Dendritic cell treated with granulocyte-macrophage colony-stimulating factor and Interleukin-4, amounts not matched to agents 40 ng/mL and 50 ng/mL, for 4 days (primary cell): ENCODE results near the gene SPTBN1.

Experiments used
- H3K27ac Mint-ChIP-seq: one replicate; pipeline ENCODE4 v1.8.0; 2022; ENCODE audit warnings: mild to moderate bottlenecking, mixed read lengths
- H3K27me3 Mint-ChIP-seq: one replicate; pipeline ENCODE4 v1.8.0; 2022; ENCODE audit warnings: mild to moderate bottlenecking, mixed read lengths
- H3K36me3 Mint-ChIP-seq: one replicate; pipeline ENCODE4 v1.8.0; 2022; ENCODE audit warnings: low read depth, mixed read lengths
- H3K4me1 Mint-ChIP-seq: one replicate; pipeline ENCODE4 v1.8.0; 2022; ENCODE audit warnings: low read depth, mixed read lengths
- H3K4me3 Mint-ChIP-seq: one replicate; pipeline ENCODE4 v1.8.0; 2022; ENCODE audit warnings: mild to moderate bottlenecking, moderate library complexity, mixed read lengths
- H3K9me3 Mint-ChIP-seq: one replicate; pipeline ENCODE4 v1.8.0; 2022; ENCODE audit warnings: mixed read lengths
- intact Hi-C: fragments of 100-400 bp; cut with micrococcal nuclease; formaldehyde crosslinking; loops from one replicate; pipeline ENCODE4 v1.15.0; 2022

Gene SPTBN1

DNA sequence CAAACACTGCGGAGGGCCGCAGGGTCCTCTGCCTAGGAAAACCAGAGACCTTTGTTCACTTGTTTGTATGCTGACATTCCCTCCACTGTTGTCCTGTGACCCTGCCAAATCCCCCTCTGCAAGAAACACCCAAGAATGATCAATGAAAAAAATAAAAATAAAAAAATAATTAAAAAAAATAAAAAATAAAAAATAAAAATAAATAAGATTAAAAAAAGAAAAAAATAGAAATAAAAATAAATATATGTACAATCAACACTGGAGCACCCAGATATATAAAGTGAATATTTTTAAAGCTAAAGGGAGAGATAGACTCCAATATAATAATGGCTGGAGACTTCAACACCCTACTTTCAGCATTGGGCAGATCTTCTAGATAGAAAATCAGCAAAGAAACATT lies 243.5 kb downstream of the SPTBN1 start:
- no peaks in the 10 kb centered on the region for H3K9me3 Mint-ChIP-seq
- no peaks in the 10 kb centered on the region for H3K4me1 Mint-ChIP-seq
- no peak overlapping the region for H3K27ac Mint-ChIP-seq
- no peak overlapping the region for H3K4me3 Mint-ChIP-seq
- H3K27me3 Mint-ChIP-seq, result peaks cover 8% of the 10 kb centered on the region
- no peaks in the 10 kb centered on the region for H3K36me3 Mint-ChIP-seq
- intact Hi-C loops, result no loop called here

DNA sequence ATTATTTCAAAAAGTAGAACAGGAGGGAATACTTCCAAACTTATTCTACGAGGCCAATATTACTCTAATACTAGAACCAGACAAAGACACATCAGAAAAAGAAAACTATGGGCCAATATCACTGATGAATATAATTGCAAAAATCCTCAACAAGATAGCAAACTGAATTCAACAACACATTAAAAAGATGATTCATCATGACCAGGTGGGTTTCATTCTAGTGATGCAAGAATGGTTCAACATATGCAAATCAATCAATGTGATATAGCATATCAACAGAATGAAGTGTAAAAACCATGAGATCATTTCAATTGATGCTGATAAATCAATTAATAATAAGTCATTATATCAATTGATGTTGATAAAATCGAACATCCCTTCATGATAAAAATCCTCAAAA lies 244.9 kb downstream of the SPTBN1 start:
- Mint-ChIP-seq H3K4me3 (no peak overlapping the region), H3K9me3 (no peaks in the 10 kb centered on the region)

DNA sequence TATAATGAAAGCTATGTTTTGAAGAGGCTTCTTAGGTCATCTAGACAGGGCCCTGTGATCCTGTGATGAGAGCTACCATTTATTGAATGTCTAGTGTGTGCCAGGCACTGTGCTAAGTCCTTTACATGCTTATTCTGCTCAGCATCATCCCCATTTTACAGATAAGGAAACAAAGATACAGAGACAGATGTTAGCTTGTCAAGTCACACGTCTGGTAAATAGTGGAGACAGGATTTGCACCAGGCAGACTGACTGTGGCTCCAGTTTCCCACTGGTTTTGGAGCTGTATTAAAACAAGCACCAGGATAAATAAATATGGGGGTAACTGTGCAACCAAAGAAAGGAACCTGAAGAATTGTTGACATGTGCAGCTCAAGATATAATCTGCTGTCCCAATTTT lies 248.1 kb downstream of the SPTBN1 start:
- H3K36me3 Mint-ChIP-seq, result no peaks in the 10 kb centered on the region
- intact Hi-C loops, result loop anchor here (1.0 to 2.0 kb wide), 2 partner anchors 39 to 182 kb away; no protein-coding TSS in a partner anchor
- H3K27me3 Mint-ChIP-seq, result peaks cover 25% of the 10 kb centered on the region
- no peak overlapping the region for H3K4me3 Mint-ChIP-seq
- no peaks in the 10 kb centered on the region for H3K9me3 Mint-ChIP-seq
- H3K27ac Mint-ChIP-seq, result no peak overlapping the region
- H3K4me1 Mint-ChIP-seq, result peaks cover 9% of the 10 kb centered on the region

More for the DNA sequence above, 244.9 kb downstream of the SPTBN1 start:
- Mint-ChIP-seq H3K27me3 (peaks cover 8% of the 10 kb centered on the region), H3K4me1 (no peaks in the 10 kb centered on the region), H3K36me3 (no peaks in the 10 kb centered on the region), H3K27ac (no peak overlapping the region)
- intact Hi-C loops, result no loop called here

- Mint-ChIP-seq H3K4me3 (no peak overlapping the region), H3K36me3 (no peaks in the 10 kb centered on the region), H3K4me1 (peaks cover 15% of the 10 kb centered on the region)
Measured at GRCh38 chr2:54704688-54705605, 248.8 kb downstream of the SPTBN1 start.

DNA sequence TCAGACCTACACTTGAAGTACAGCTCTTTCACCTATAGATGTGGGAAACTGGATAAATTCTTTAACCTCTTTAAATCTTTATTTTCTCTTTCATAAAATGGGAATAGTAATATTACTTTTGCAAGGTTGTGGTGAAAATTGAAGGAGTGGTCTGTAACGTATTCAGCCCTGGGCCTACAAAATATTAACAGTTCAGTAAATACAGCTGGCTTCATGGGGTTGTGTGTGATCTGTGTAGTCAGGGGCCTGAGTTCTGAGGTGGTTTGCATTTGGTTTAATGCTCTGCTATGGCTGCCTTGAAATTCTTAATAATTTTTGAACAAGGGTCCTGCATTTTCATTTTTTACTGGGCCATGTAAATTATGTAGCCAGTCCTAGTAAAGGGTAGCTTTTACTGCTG lies 250.5 kb downstream of the SPTBN1 start:
- peaks cover 36% of the 10 kb centered on the region for H3K27me3 Mint-ChIP-seq
- H3K27ac Mint-ChIP-seq, result no peak overlapping the region
- H3K4me3 Mint-ChIP-seq, result no peak overlapping the region
- no peaks in the 10 kb centered on the region for H3K9me3 Mint-ChIP-seq
- H3K36me3 Mint-ChIP-seq, result no peaks in the 10 kb centered on the region
- intact Hi-C loops, result loop anchor here (5.0 kb wide), 2 partner anchors 131 to 599 kb away; no protein-coding TSS in a partner anchor
- H3K4me1 Mint-ChIP-seq, result peaks cover 15% of the 10 kb centered on the region

More at GRCh38 chr2:54704688-54705605, 248.8 kb downstream of the SPTBN1 start:
- Mint-ChIP-seq H3K9me3 (no peaks in the 10 kb centered on the region), H3K27ac (no peak overlapping the region), H3K27me3 (peaks cover 32% of the 10 kb centered on the region)
- intact Hi-C loops, result loop anchor here (1.0 to 5.0 kb wide), 5 partner anchors 40 to 598 kb away; no protein-coding TSS in a partner anchor

DNA sequence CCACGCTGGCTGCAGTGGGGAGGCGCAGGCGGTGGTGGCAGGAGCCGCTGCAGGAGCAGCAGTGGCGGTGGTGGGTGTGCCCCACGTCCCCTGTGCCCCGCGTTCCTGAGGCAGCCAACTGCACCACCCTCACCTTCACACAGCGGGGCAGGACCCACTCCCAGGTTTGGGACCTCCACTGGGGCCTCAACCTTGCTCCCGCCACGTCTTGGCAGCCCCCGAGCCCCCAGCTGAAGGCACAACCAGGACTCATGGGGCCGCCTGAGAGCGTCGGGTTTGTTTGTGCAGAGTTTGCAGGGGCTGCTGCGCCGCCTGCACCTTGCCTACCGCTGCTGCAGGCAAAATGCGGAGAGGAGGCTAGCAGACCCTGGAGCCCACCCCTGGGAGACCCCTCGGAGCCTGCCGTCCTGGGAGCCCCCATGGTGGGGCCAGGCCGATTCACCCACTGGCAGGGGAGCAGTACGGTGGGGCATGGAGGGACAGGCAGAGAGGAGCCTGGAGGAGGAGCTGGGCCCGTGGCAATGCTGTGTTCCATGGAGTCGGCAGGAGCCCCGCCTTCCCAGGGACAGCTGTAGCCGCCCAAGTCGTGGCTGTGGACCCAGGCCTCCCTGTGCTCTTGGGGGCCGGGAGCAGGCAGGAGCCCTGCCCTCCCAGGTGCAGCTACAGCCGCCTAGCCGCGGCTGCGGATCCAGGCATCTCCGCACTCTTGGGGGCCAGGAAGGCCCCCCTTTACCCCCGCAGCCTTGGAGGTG lies 252.6 kb downstream of the SPTBN1 start:
- H3K4me1 Mint-ChIP-seq, result peaks cover 15% of the 10 kb centered on the region
- peak overlapping the region; percentile 76 for H3K4me3 Mint-ChIP-seq
- intact Hi-C loops, result loop anchor here (5.0 kb wide), 2 partner anchors 129 to 601 kb away; no protein-coding TSS in a partner anchor
- peaks cover 34% of the 10 kb centered on the region for H3K27me3 Mint-ChIP-seq
- peak overlapping the region; percentile 61 for H3K27ac Mint-ChIP-seq
- H3K36me3 Mint-ChIP-seq, result no peaks in the 10 kb centered on the region
- no peaks in the 10 kb centered on the region for H3K9me3 Mint-ChIP-seq

- H3K27ac Mint-ChIP-seq, result peak overlapping the region; percentile 61
- intact Hi-C loops, result loop anchor here (5.0 kb wide), 2 partner anchors 128 to 602 kb away; no protein-coding TSS in a partner anchor
- peaks cover 15% of the 10 kb centered on the region for H3K4me1 Mint-ChIP-seq
- H3K9me3 Mint-ChIP-seq, result no peaks in the 10 kb centered on the region
- H3K36me3 Mint-ChIP-seq, result no peaks in the 10 kb centered on the region
- H3K27me3 Mint-ChIP-seq, result peaks cover 34% of the 10 kb centered on the region
- H3K4me3 Mint-ChIP-seq, result peak overlapping the region; percentile 76
Measured at GRCh38 chr2:54709336-54709809, 253.2 kb downstream of the SPTBN1 start.

GRCh38 chr2:54710216-54710615 lies 254.1 kb downstream of the SPTBN1 start:
- Mint-ChIP-seq H3K27me3 (peaks cover 34% of the 10 kb centered on the region), H3K4me3 (no peak overlapping the region), H3K9me3 (no peaks in the 10 kb centered on the region), H3K27ac (no peak overlapping the region), H3K36me3 (no peaks in the 10 kb centered on the region), H3K4me1 (peaks cover 15% of the 10 kb centered on the region)
- intact Hi-C loops, result no loop called here

DNA sequence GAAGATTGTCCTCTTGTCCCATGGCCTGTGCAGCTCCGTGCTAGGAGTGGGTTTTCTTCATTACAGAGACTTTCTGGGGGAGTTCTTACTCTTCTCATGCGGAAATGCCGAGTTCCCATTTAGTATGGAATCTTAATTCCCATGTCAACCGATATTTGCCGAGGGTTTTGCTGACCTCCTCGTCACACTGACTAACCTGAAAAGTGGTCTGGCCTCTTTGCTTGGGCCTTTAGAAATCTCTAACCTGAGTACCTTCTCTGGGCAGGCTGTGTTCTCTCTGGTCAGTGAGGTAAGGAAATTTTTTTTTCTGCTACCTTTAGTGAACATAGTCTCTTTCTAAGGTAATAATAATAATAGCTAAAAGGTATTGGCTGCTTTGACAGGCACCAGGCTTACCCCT lies 256.4 kb downstream of the SPTBN1 start:
- intact Hi-C loops, result no loop called here
- peaks cover 32% of the 10 kb centered on the region for H3K27me3 Mint-ChIP-seq
- no peaks in the 10 kb centered on the region for H3K36me3 Mint-ChIP-seq
- H3K9me3 Mint-ChIP-seq, result no peaks in the 10 kb centered on the region
- no peak overlapping the region for H3K27ac Mint-ChIP-seq
- H3K4me3 Mint-ChIP-seq, result no peak overlapping the region
- H3K4me1 Mint-ChIP-seq, result peaks cover 15% of the 10 kb centered on the region

- Mint-ChIP-seq H3K27me3 (peaks cover 26% of the 10 kb centered on the region), H3K36me3 (no peaks in the 10 kb centered on the region), H3K9me3 (no peaks in the 10 kb centered on the region), H3K4me1 (no peaks in the 10 kb centered on the region), H3K4me3 (no peak overlapping the region), H3K27ac (no peak overlapping the region)
- intact Hi-C loops, result no loop called here
Measured at GRCh38 chr2:54714996-54715395, 258.9 kb downstream of the SPTBN1 start.

DNA sequence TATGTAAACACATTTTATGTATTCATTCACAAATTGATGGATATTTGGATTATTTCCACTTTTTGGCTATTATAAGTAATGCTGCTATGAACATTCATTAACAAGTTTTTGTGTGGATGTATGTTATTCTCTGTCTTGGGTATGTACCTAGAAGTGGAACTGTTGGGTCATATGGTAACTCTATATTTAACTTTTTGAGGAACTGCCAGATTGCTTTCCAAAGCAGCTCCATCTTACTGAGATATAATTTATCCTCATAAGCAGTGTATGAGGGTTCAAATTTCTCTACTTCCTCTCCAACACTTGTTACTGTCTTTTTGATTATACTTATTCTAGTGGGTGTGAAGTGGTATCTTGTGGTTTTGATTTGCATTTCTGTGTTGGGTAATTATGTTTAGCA lies 260.2 kb downstream of the SPTBN1 start:
- Mint-ChIP-seq H3K4me3 (no peak overlapping the region), H3K36me3 (no peaks in the 10 kb centered on the region), H3K27me3 (peaks cover 26% of the 10 kb centered on the region), H3K27ac (no peak overlapping the region), H3K9me3 (no peaks in the 10 kb centered on the region), H3K4me1 (no peaks in the 10 kb centered on the region)
- intact Hi-C loops, result no loop called here

GRCh38 chr2:54720563-54720962 lies 264.4 kb downstream of the SPTBN1 start:
- Mint-ChIP-seq H3K36me3 (peaks cover 12% of the 10 kb centered on the region), H3K4me1 (peaks cover 14% of the 10 kb centered on the region), H3K9me3 (no peaks in the 10 kb centered on the region), H3K4me3 (no peak overlapping the region), H3K27me3 (peaks cover 52% of the 10 kb centered on the region), H3K27ac (no peak overlapping the region)
- intact Hi-C loops, result loop anchor here (5.0 to 10.0 kb wide), 2 partner anchors 294 to 603 kb away; partner anchors contain the start of gene ACYP2
